GM10248 (cell line): Measurements from ENCODE around the gene RNF157.
"Not testable (repeated sequence)": the region's sequence is repeated elsewhere in the genome, so short reads cannot be mapped to it uniquely, and the experiment has no call there.

Experiments used
- CTCF ChIA-PET: fragments of 300-600 bp; sonication (Branson Sonifier 250); formaldehyde crosslinking; extraction: SDS; loops from one replicate; lab custom pipeline; 2021; ENCODE audit warnings: antibody characterized with exemption; lab: Yijun Ruan, JAX
- POLR2A ChIA-PET: fragments of 350-650 bp; sonication (Branson Sonifier 250); formaldehyde crosslinking; extraction: SDS; loops from one replicate; lab custom pipeline; 2020; ENCODE audit warnings: antibody characterized with exemption; lab: Yijun Ruan, JAX
- DNase-seq: peaks from one replicate; pipeline ENCODE4 v3.0.0; 2012; ENCODE audit errors: extremely low spot score
- CTCF ChIP-seq: IDR thresholded peaks from 2 replicates; pipeline ENCODE4 v1.5.1; 2012; ENCODE audit warnings: mild to moderate bottlenecking, low read depth; ENCODE audit errors: extremely low read depth, missing control alignments, control extremely low read depth

Gene RNF157

GRCh38 chr17:76219670-76220383, 20.5 kb downstream of the RNF157 start:
- CTCF ChIA-PET: interaction anchor here (0.7 to 2.6 kb wide), 6 partner anchors 9 to 165 kb away, joined by 3 to 8 read pairs (median 3); no protein-coding TSS in a partner anchor
- POLR2A ChIA-PET: no interaction called here
- no peak for DNase-seq
- no peak for TF ChIP-seq CTCF

- no peak for DNase-seq
- TF ChIP-seq CTCF: no peak
- ChIA-PET POLR2A (no interaction called here), CTCF (interaction anchor here (0.9 to 2.0 kb wide), 8 partner anchors 10 to 115 kb away, joined by 3 to 9 read pairs (median 4); no protein-coding TSS in a partner anchor)
These were observed 23.2 kb downstream of the RNF157 start for GRCh38 chr17:76217081-76217480.

- ChIA-PET POLR2A (no interaction called here), CTCF (interaction anchor here (1.0 kb wide), 1 partner anchor 35 kb away, joined by 3 read pairs; no protein-coding TSS in a partner anchor)
These were observed 26.8 kb downstream of the RNF157 start for GRCh38 chr17:76213491-76213890.

GRCh38 chr17:76208120-76208519, 32.2 kb downstream of the RNF157 start:
- ChIA-PET CTCF (interaction anchor here (1.0 to 3.3 kb wide), 9 partner anchors 11 to 194 kb away, joined by 3 to 18 read pairs (median 4); partner anchors contain the start of gene PRPSAP1), POLR2A (interaction anchor here (0.7 kb wide), 1 partner anchor 63 kb away, joined by 3 read pairs; no protein-coding TSS in a partner anchor)
- DNase-seq: no peak
- TF ChIP-seq CTCF: no peak

More at GRCh38 chr17:76213491-76213890, 26.8 kb downstream of the RNF157 start:
- DNase-seq: no peak
- TF ChIP-seq CTCF: no peak

- no peak for DNase-seq
- ChIA-PET POLR2A (interaction anchor here (0.7 kb wide), 1 partner anchor 60 kb away, joined by 3 read pairs; no protein-coding TSS in a partner anchor), CTCF (interaction anchor here (1.0 to 3.3 kb wide), 11 partner anchors 9 to 193 kb away, joined by 3 to 18 read pairs (median 4); partner anchors contain the start of gene PRPSAP1)
- no peak for TF ChIP-seq CTCF
These were observed 32.8 kb downstream of the RNF157 start for GRCh38 chr17:76207275-76208059.

GRCh38 chr17:76205542-76206144, 34.6 kb downstream of the RNF157 start:
- CTCF ChIA-PET: interaction anchor here (0.9 to 2.2 kb wide), 6 partner anchors 13 to 85 kb away, joined by 3 to 8 read pairs (median 3); no protein-coding TSS in a partner anchor
- POLR2A ChIA-PET, DNase-seq: not testable (repeated sequence)
